ENCODE measurements around the gene ERCC6L2. TPM values are rescaled to one million over a fixed set of nuclear protein-coding genes. Genes with fewer than 3 reads are reported as not detected.

Gene ERCC6L2
- polyA plus RNA-seq, 1 of the 3 experiments (the other 2 are of a cell fraction), result 10.0 TPM

- ChIA-PET POLR2A (no interaction called here), CTCF (interaction anchor here (0.7 to 1.2 kb wide), 2 partner anchors 109 to 148 kb away, joined by 3 read pairs; no protein-coding TSS in a partner anchor)
- Histone ChIP-seq H3K9me2 (no peaks in the 10 kb centered on the region), H3K4me2 (no peak overlapping the region), H3K36me3 (replicated peaks in 1 of 2; ENCODE audit: control insufficient read depth in 1 of 2, insufficient read depth in 2 of 2, low read length in 1 of 2) (peaks cover 51 to 67% of the 10 kb centered on the region in 2 experiments), H2AFZ (ENCODE audit: low read depth) (no peak overlapping the region), H3K27ac (ENCODE audit: low read depth in 2 of 2, low read length in 1 of 2) (no peak overlapping the region), H3F3A (replicated peaks; ENCODE audit: insufficient read depth) (no peaks in the 10 kb centered on the region), H3K9ac (no peak overlapping the region), H3K79me2 (ENCODE audit: insufficient read depth) (no peaks in the 10 kb centered on the region), H3K27me3 (ENCODE audit: insufficient read depth) (no peaks in the 10 kb centered on the region), H3K4me1 (ENCODE audit: control insufficient read depth in 1 of 2, insufficient read depth in 2 of 2, low read depth in 1 of 2, low read length in 1 of 2) (no peaks in the 10 kb centered on the region), H3K4me3 (ENCODE audit: low read depth in 2 of 2, low read length in 1 of 2) (no peak overlapping the region), H3K9me3 (no peaks in the 10 kb centered on the region), H4K20me1 (ENCODE audit: insufficient read depth) (no peaks in the 10 kb centered on the region)
- no peak for TF ChIP-seq NRF1 (IDR thresholded peaks at IDR 0.05; ENCODE audit: low read depth, low read length)
- no peak for TF ChIP-seq TEAD4 (IDR thresholded peaks at IDR 0.05; ENCODE audit: borderline replicate concordance, insufficient read depth)
- no peak for TF ChIP-seq MXI1 (IDR thresholded peaks at IDR 0.05; ENCODE audit: low read depth, low read length)
- TF ChIP-seq, protein P1, sequence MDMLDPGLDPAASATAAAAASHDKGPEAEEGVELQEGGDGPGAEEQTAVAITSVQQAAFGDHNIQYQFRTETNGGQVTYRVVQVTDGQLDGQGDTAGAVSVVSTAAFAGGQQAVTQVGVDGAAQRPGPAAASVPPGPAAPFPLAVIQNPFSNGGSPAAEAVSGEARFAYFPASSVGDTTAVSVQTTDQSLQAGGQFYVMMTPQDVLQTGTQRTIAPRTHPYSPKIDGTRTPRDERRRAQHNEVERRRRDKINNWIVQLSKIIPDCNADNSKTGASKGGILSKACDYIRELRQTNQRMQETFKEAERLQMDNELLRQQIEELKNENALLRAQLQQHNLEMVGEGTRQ (IDR thresholded peaks at IDR 0.05; ENCODE audit: borderline replicate concordance, low read depth, low read length), result no peak
- no peak for TF ChIP-seq RXRA (IDR thresholded peaks at IDR 0.05; ENCODE audit: borderline replicate concordance, low read depth)
- no peak for TF ChIP-seq MEF2A (IDR thresholded peaks at IDR 0.05; ENCODE audit: borderline replicate concordance, low read depth)
- TF ChIP-seq, protein P2, sequence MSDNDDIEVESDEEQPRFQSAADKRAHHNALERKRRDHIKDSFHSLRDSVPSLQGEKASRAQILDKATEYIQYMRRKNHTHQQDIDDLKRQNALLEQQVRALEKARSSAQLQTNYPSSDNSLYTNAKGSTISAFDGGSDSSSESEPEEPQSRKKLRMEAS (IDR thresholded peaks at IDR 0.05; ENCODE audit: low read depth), result no peak
- TF ChIP-seq FOXJ3 (CRISPR knock-in tag; IDR thresholded peaks at IDR 0.05), result no peak
- TF ChIP-seq SMC3 (IDR thresholded peaks at IDR 0.05; ENCODE audit: low read depth, low read length), result no peak
- DNase-seq, result no peak
These were observed 94.8 kb downstream of the ERCC6L2 start for GRCh38 chr9:95970317-95970716.

DNA sequence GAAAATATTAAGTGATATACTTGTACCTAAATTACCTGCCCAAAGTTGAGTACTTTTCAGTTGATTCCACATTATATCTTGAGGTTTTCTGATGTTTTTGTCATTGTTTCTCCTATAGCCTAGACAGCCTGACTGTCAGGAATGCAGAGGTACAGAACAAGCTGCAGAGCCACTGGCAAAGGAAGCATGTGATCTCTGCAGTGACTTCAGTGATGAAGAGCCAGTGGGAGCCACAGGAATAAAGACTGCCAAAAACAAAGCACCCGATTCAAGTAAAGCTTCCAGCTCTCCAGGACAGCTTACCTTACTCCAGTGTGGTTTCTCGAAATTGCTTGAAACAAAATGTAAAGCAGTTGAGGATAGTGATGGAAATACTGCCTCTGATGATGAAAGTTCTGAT lies 96.3 kb downstream of the ERCC6L2 start:
- Histone ChIP-seq H3K9ac (no peak overlapping the region), H3K36me3 (replicated peaks in 1 of 2; ENCODE audit: control insufficient read depth in 1 of 2, insufficient read depth in 2 of 2, low read length in 1 of 2) (peaks cover 50 to 64% of the 10 kb centered on the region in 2 experiments), H3K4me1 (ENCODE audit: control insufficient read depth in 1 of 2, insufficient read depth in 2 of 2, low read depth in 1 of 2, low read length in 1 of 2) (no peaks in the 10 kb centered on the region), H3K27ac (ENCODE audit: low read depth in 2 of 2, low read length in 1 of 2) (no peak overlapping the region), H3K4me2 (no peak overlapping the region), H3K27me3 (ENCODE audit: insufficient read depth) (no peaks in the 10 kb centered on the region), H4K20me1 (ENCODE audit: insufficient read depth) (no peaks in the 10 kb centered on the region), H3F3A (replicated peaks; ENCODE audit: insufficient read depth) (no peaks in the 10 kb centered on the region), H3K9me3 (no peaks in the 10 kb centered on the region), H3K79me2 (ENCODE audit: insufficient read depth) (no peaks in the 10 kb centered on the region), H3K9me2 (no peaks in the 10 kb centered on the region), H3K4me3 (ENCODE audit: low read depth in 2 of 2, low read length in 1 of 2) (no peak overlapping the region), H2AFZ (ENCODE audit: low read depth) (no peak overlapping the region)
- ChIA-PET CTCF (no interaction called here), POLR2A (no interaction called here)
- no peak for TF ChIP-seq TEAD4 (IDR thresholded peaks at IDR 0.05; ENCODE audit: borderline replicate concordance, insufficient read depth)
- no peak for TF ChIP-seq TCF12 (IDR thresholded peaks at IDR 0.05)
- TF ChIP-seq FOXM1 (IDR thresholded peaks at IDR 0.05; ENCODE audit: low read depth), result no peak
- TF ChIP-seq EP300 (IDR thresholded peaks at IDR 0.05; ENCODE audit: borderline replicate concordance in 1 of 2, low read depth in 1 of 2, low read length in 1 of 2), result no peak
- no peak for TF ChIP-seq CTCF (IDR thresholded peaks at IDR 0.05)
- no peak for TF ChIP-seq POLR2AphosphoS5 (IDR thresholded peaks at IDR 0.05; ENCODE audit: low read depth, low read length)
- TF ChIP-seq, protein P3, sequence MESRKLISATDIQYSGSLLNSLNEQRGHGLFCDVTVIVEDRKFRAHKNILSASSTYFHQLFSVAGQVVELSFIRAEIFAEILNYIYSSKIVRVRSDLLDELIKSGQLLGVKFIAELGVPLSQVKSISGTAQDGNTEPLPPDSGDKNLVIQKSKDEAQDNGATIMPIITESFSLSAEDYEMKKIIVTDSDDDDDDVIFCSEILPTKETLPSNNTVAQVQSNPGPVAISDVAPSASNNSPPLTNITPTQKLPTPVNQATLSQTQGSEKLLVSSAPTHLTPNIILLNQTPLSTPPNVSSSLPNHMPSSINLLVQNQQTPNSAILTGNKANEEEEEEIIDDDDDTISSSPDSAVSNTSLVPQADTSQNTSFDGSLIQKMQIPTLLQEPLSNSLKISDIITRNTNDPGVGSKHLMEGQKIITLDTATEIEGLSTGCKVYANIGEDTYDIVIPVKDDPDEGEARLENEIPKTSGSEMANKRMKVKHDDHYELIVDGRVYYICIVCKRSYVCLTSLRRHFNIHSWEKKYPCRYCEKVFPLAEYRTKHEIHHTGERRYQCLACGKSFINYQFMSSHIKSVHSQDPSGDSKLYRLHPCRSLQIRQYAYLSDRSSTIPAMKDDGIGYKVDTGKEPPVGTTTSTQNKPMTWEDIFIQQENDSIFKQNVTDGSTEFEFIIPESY (IDR thresholded peaks at IDR 0.05; ENCODE audit: borderline replicate concordance, low read depth), result no peak
- TF ChIP-seq ELF1 (IDR thresholded peaks at IDR 0.05), result no peak
- TF ChIP-seq IRF3 (IDR thresholded peaks at IDR 0.05; ENCODE audit: low read depth, low read length), result no peak
- no peak for TF ChIP-seq FOSL2 (IDR thresholded peaks at IDR 0.05; ENCODE audit: borderline replicate concordance, low read depth)
- TF ChIP-seq, protein P4, sequence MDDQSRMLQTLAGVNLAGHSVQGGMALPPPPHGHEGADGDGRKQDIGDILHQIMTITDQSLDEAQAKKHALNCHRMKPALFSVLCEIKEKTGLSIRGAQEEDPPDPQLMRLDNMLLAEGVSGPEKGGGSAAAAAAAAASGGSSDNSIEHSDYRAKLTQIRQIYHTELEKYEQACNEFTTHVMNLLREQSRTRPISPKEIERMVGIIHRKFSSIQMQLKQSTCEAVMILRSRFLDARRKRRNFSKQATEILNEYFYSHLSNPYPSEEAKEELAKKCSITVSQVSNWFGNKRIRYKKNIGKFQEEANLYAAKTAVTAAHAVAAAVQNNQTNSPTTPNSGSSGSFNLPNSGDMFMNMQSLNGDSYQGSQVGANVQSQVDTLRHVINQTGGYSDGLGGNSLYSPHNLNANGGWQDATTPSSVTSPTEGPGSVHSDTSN (IDR thresholded peaks at IDR 0.05), result no peak
- no peak for TF ChIP-seq USF1 (IDR thresholded peaks at IDR 0.05; ENCODE audit: borderline replicate concordance, low read depth)
- no peak for TF ChIP-seq RFX5 (IDR thresholded peaks at IDR 0.05; ENCODE audit: low read length)
- no peak for TF ChIP-seq GATA2 (CRISPR knock-in tag; IDR thresholded peaks at IDR 0.05)
- DNase-seq, result no peak
- WGBS (ENCODE audit: low lambda C conversion rate), result 93% methylated on average over 2 of the region's 2 CpGs

Data from SK-N-SH (cell line).